WTC11 (cell line): ENCODE results near the gene CPT1C. TPM values are rescaled to one million over a fixed set of nuclear protein-coding genes. Genes with fewer than 3 reads are reported as not detected.

Experiments used
- ATAC-seq: fragments of 200-7000 bp; cut with Tn5 transposase; 2 replicates; pipeline ENCODE4 v1.10.0; 2021; ENCODE audit warnings: mild to moderate bottlenecking, moderate library complexity
- CTCF ChIA-PET: fragments of 300-600 bp; sonication (Branson Sonifier 250); formaldehyde crosslinking; loops from one replicate; lab custom pipeline; 2021; ENCODE audit warnings: antibody characterized with exemption; lab: Charles Lee
- POLR2A ChIA-PET: fragments of 350-600 bp; sonication (Branson Sonifier 250); formaldehyde crosslinking; loops from one replicate; lab custom pipeline; 2021; ENCODE audit warnings: antibody characterized with exemption; lab: Charles Lee
- DNase-seq: peaks from one replicate; pipeline ENCODE4 v3.0.0; 2021; ENCODE audit warnings: low spot score
- H3K27ac Mint-ChIP-seq: 2 replicates; pipeline ENCODE4 v1.8.0; 2021; ENCODE audit warnings: mixed read lengths
- H3K27me3 Mint-ChIP-seq: 2 replicates; pipeline ENCODE4 v1.8.0; 2021; ENCODE audit warnings: low read depth, mild to moderate bottlenecking, moderate library complexity, mixed read lengths
- H3K36me3 Mint-ChIP-seq: 2 replicates; pipeline ENCODE4 v1.8.0; 2021; ENCODE audit warnings: mixed read lengths
- H3K4me1 Mint-ChIP-seq: 2 replicates; pipeline ENCODE4 v1.8.0; 2022; ENCODE audit warnings: mixed read lengths
- H3K4me3 Mint-ChIP-seq: 2 replicates; pipeline ENCODE4 v1.8.0; 2021; ENCODE audit warnings: mild to moderate bottlenecking, moderate library complexity, mixed read lengths
- H3K9me3 Mint-ChIP-seq: 2 replicates; pipeline ENCODE4 v1.8.0; 2021; ENCODE audit warnings: mixed read lengths
- ESRRA ChIP-seq: sonication (generic); formaldehyde crosslinking; IDR thresholded peaks from 2 replicates; pipeline ENCODE4 v1.8.1; 2022; ENCODE audit warnings: mild to moderate bottlenecking, missing genetic modification reagents, borderline replicate concordance
- FOXP1 ChIP-seq: sonication (generic); formaldehyde crosslinking; IDR thresholded peaks from 2 replicates; pipeline ENCODE4 v1.8.0; 2022; ENCODE audit warnings: missing genetic modification reagents, mild to moderate bottlenecking, moderate library complexity, borderline replicate concordance
- IRF2 ChIP-seq: sonication (generic); formaldehyde crosslinking; IDR thresholded peaks from 2 replicates; pipeline ENCODE4 v1.8.0; 2022; ENCODE audit warnings: low read depth, missing genetic modification reagents, borderline replicate concordance
- JUN ChIP-seq: sonication (generic); formaldehyde crosslinking; IDR thresholded peaks from 2 replicates; pipeline ENCODE4 v1.8.0; 2023; ENCODE audit warnings: mild to moderate bottlenecking, missing genetic modification reagents
- NFYB ChIP-seq: sonication (generic); formaldehyde crosslinking; conservative IDR thresholded peaks from 2 replicates; pipeline ENCODE4 v1.8.0; 2022; ENCODE audit warnings: low read depth, missing genetic modification reagents
- OVOL2 ChIP-seq: fragments of 250-450 bp; sonication (Bioruptor Pico); IDR thresholded peaks from 2 replicates; pipeline ENCODE4 v1.9.0; 2021; ENCODE audit warnings: mild to moderate bottlenecking, borderline replicate concordance
- RORB ChIP-seq: fragments of 250-450 bp; sonication (Bioruptor Pico); IDR thresholded peaks from 2 replicates; pipeline ENCODE4 v1.9.0; 2021; ENCODE audit warnings: mild to moderate bottlenecking
- SMAD4 ChIP-seq: sonication (generic); formaldehyde crosslinking; IDR thresholded peaks from 2 replicates; pipeline ENCODE4 v1.8.0; 2022; ENCODE audit warnings: mild to moderate bottlenecking, missing genetic modification reagents
- SOX15 ChIP-seq: fragments of 250-450 bp; sonication (Bioruptor Pico); IDR thresholded peaks from 2 replicates; pipeline ENCODE4 v1.9.0; 2021; ENCODE audit warnings: mild to moderate bottlenecking
- ZNF423 ChIP-seq: fragments of 250-450 bp; sonication (Bioruptor Pico); IDR thresholded peaks from 2 replicates; pipeline ENCODE4 v2.1.2; 2022; ENCODE audit warnings: mild to moderate bottlenecking, moderate library complexity
- total RNA-seq: library from RNA; stranded (reverse); gene quantifications from 3 replicates; pipeline ENCODE4 v1.2.3, GENCODE V29; 2021
- TF ChIP-seq, protein P1 (sequence below): fragments of 250-450 bp; sonication (Bioruptor Pico); conservative IDR thresholded peaks from 2 replicates; pipeline ENCODE4 v1.9.0; 2021; ENCODE audit warnings: mild to moderate bottlenecking
- TF ChIP-seq, protein P2 (sequence below): fragments of 250-450 bp; sonication (Bioruptor Pico); IDR thresholded peaks from 2 replicates; pipeline ENCODE4 v1.9.0; 2021; ENCODE audit warnings: mild to moderate bottlenecking
- TF ChIP-seq, protein P3 (sequence below): sonication (generic); formaldehyde crosslinking; IDR thresholded peaks from 2 replicates; pipeline ENCODE4 v1.8.0; 2022; ENCODE audit warnings: mild to moderate bottlenecking, missing genetic modification reagents
- TF ChIP-seq, protein P4 (sequence below): fragments of 250-450 bp; sonication (Bioruptor Pico); IDR thresholded peaks from 2 replicates; pipeline ENCODE4 v2.1.2; 2022; ENCODE audit warnings: mild to moderate bottlenecking, moderate library complexity
- TF ChIP-seq, protein P5 (sequence below): sonication (generic); formaldehyde crosslinking; IDR thresholded peaks from 2 replicates; pipeline ENCODE4 v1.8.1; 2023; ENCODE audit warnings: mild to moderate bottlenecking, missing genetic modification reagents, moderate library complexity
- TF ChIP-seq, protein P6 (sequence below): sonication (generic); formaldehyde crosslinking; conservative IDR thresholded peaks from 2 replicates; pipeline ENCODE4 v1.8.1; 2023; ENCODE audit warnings: mild to moderate bottlenecking, low read depth, missing genetic modification reagents, moderate library complexity
- TF ChIP-seq, protein P7 (sequence below): sonication (generic); formaldehyde crosslinking; IDR thresholded peaks from 2 replicates; pipeline ENCODE4 v1.8.0; 2022; ENCODE audit warnings: mild to moderate bottlenecking, missing genetic modification reagents
- TF ChIP-seq, protein P8 (sequence below): sonication (generic); formaldehyde crosslinking; IDR thresholded peaks from 2 replicates; pipeline ENCODE4 v1.8.1; 2023; ENCODE audit warnings: mild to moderate bottlenecking, missing genetic modification reagents, borderline replicate concordance
- TF ChIP-seq, protein P9 (sequence below): fragments of 250-450 bp; sonication (Bioruptor Pico); IDR thresholded peaks from 2 replicates; pipeline ENCODE4 v1.9.0; 2021; ENCODE audit warnings: mild to moderate bottlenecking

The CPT1C gene
- total RNA-seq, 1 experiment from 2014 or later, result 74.6 TPM

DNA sequence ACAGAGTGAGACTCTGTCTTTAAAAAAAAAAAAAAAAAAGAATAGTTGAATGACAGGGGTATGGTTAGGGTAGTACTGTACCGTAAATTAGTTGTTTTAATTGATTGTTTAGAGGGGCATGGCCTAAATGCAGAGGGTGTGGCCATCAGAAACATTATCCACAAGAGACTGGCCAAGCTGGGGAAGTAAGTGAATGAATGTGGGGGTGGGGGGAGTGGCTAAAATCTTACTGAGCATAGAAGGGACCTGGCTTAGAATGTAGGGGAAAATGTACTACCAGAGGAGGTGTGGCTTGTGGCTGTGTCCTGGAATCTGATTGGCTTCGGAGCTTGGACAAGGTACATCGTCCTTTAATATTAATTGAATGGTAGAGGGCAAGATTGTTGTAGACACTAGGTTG is 21.4 kb upstream of the CPT1C start (continued):
- TF ChIP-seq, protein P1, sequence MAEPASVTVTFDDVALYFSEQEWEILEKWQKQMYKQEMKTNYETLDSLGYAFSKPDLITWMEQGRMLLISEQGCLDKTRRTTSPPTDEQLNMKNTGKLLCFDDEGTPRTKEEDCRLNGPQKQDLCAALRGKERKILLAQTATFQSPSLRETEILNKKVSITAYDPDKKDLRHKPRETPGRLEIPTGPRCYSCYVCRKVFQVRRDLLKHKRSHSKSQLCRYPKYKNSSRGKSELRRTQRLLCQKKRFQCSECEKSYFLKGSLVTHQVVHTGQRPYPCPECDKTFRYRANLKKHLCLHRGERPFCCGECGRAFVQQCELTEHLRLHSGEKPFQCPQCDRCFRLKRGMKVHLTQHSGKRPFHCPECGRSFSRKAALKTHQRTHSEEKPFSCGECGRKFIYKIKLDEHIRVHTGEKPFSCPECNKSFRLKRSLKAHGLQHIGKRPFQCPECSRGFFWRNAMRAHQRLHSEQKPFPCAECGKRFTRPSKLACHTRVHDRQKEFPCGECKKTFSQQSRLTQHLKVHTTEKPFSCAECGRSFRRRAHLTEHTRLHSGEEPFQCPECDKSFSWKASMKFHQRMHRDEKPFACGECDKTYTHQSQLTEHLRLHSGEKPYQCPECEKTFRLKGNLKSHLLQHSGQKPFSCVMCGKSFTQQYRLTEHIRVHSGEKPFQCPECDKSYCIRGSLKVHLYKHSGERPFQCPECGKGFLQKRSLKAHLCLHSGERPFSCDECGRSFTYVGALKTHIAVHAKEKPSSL (CRISPR knock-in tag), result no peak

DNA sequence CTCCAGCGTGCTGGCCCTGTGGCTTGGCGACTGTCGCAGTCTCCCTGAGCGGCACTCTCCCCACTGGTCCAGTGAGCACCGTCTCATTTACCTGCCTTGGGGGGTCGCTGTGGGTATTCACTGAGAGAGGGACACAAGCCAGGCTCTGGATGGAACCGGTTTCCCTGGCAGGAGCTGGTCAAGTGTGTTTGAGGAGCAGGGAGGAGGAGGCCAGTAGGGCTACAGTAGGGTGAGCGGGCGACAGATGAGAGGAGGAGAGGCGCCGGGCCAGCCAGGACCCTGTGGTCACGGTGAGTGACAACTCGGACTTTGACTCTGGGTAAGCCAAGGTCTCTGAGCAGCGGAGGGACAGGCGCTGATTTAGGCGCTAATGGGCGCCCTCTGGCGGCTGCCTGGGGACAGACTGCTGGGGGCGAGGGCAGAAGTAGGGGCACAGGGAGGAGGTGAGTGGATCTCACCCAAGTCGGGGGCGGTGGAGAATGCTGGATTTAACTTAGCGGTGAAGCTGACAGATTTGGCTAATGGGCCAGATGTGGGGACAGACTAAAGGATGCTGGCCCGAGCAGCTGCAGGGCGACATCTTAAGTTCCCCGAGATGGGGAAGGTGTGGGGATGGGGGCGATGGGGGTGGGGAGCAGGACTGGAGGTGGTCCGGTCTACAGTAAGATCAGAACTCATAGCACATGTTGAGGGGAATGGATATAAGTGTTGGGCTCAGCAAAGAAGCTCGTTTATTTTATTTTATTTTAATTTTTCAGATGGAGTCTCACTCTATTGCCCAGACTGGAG is 18.6 kb upstream of the CPT1C start:
- CTCF ChIA-PET, result interaction anchor here (0.6 to 10.7 kb wide), 17 partner anchors 7 to 1521 kb away, joined by 3 to 108 read pairs (median 4); partner anchors contain the start of genes AP2A1, BCL2L12, IRF3 and PRR12
- Mint-ChIP-seq H3K27ac (peak overlapping the region; percentile 96), H3K4me1 (peaks cover 9% of the 10 kb centered on the region), H3K36me3 (peaks cover 26% of the 10 kb centered on the region), H3K9me3 (no peaks in the 10 kb centered on the region), H3K4me3 (peak overlapping the region; percentile 54), H3K27me3 (no peaks in the 10 kb centered on the region)
- DNase-seq, result peak; percentile 94
- POLR2A ChIA-PET, result interaction anchor here (0.6 kb wide), 1 partner anchor 60 kb away, joined by 6 read pairs; no protein-coding TSS in a partner anchor
- peak; percentile 20 for ATAC-seq
- TF ChIP-seq, protein P2, sequence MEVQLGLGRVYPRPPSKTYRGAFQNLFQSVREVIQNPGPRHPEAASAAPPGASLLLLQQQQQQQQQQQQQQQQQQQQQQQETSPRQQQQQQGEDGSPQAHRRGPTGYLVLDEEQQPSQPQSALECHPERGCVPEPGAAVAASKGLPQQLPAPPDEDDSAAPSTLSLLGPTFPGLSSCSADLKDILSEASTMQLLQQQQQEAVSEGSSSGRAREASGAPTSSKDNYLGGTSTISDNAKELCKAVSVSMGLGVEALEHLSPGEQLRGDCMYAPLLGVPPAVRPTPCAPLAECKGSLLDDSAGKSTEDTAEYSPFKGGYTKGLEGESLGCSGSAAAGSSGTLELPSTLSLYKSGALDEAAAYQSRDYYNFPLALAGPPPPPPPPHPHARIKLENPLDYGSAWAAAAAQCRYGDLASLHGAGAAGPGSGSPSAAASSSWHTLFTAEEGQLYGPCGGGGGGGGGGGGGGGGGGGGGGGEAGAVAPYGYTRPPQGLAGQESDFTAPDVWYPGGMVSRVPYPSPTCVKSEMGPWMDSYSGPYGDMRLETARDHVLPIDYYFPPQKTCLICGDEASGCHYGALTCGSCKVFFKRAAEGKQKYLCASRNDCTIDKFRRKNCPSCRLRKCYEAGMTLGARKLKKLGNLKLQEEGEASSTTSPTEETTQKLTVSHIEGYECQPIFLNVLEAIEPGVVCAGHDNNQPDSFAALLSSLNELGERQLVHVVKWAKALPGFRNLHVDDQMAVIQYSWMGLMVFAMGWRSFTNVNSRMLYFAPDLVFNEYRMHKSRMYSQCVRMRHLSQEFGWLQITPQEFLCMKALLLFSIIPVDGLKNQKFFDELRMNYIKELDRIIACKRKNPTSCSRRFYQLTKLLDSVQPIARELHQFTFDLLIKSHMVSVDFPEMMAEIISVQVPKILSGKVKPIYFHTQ (CRISPR knock-in tag), result no peak
- TF ChIP-seq, protein P3, sequence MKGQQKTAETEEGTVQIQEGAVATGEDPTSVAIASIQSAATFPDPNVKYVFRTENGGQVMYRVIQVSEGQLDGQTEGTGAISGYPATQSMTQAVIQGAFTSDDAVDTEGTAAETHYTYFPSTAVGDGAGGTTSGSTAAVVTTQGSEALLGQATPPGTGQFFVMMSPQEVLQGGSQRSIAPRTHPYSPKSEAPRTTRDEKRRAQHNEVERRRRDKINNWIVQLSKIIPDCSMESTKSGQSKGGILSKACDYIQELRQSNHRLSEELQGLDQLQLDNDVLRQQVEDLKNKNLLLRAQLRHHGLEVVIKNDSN (CRISPR knock-in tag), result no peak
- no peak for TF ChIP-seq IRF2 (CRISPR knock-in tag)
- TF ChIP-seq OVOL2 (CRISPR knock-in tag), result no peak
- TF ChIP-seq, protein P4, sequence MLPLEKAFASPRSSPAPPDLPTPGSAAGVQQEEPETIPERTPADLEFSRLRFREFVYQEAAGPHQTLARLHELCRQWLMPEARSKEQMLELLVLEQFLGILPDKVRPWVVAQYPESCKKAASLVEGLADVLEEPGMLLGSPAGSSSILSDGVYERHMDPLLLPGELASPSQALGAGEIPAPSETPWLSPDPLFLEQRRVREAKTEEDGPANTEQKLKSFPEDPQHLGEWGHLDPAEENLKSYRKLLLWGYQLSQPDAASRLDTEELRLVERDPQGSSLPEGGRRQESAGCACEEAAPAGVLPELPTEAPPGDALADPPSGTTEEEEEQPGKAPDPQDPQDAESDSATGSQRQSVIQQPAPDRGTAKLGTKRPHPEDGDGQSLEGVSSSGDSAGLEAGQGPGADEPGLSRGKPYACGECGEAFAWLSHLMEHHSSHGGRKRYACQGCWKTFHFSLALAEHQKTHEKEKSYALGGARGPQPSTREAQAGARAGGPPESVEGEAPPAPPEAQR (CRISPR knock-in tag), result no peak
- TF ChIP-seq, protein P5, sequence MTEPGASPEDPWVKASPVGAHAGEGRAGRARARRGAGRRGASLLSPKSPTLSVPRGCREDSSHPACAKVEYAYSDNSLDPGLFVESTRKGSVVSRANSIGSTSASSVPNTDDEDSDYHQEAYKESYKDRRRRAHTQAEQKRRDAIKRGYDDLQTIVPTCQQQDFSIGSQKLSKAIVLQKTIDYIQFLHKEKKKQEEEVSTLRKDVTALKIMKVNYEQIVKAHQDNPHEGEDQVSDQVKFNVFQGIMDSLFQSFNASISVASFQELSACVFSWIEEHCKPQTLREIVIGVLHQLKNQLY, result no peak
- TF ChIP-seq NFYB (CRISPR knock-in tag), result no peak
- TF ChIP-seq, protein P6, sequence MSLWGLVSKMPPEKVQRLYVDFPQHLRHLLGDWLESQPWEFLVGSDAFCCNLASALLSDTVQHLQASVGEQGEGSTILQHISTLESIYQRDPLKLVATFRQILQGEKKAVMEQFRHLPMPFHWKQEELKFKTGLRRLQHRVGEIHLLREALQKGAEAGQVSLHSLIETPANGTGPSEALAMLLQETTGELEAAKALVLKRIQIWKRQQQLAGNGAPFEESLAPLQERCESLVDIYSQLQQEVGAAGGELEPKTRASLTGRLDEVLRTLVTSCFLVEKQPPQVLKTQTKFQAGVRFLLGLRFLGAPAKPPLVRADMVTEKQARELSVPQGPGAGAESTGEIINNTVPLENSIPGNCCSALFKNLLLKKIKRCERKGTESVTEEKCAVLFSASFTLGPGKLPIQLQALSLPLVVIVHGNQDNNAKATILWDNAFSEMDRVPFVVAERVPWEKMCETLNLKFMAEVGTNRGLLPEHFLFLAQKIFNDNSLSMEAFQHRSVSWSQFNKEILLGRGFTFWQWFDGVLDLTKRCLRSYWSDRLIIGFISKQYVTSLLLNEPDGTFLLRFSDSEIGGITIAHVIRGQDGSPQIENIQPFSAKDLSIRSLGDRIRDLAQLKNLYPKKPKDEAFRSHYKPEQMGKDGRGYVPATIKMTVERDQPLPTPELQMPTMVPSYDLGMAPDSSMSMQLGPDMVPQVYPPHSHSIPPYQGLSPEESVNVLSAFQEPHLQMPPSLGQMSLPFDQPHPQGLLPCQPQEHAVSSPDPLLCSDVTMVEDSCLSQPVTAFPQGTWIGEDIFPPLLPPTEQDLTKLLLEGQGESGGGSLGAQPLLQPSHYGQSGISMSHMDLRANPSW (CRISPR knock-in tag), result no peak
- no peak for TF ChIP-seq SMAD4 (CRISPR knock-in tag)
- TF ChIP-seq ESRRA (CRISPR knock-in tag), result no peak
- TF ChIP-seq, protein P7, sequence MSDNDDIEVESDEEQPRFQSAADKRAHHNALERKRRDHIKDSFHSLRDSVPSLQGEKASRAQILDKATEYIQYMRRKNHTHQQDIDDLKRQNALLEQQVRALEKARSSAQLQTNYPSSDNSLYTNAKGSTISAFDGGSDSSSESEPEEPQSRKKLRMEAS, result peak; percentile 50; the same call in 1 of the 2 replicates
- TF ChIP-seq FOXP1 (CRISPR knock-in tag), result peak; percentile 78
- TF ChIP-seq, protein P8, sequence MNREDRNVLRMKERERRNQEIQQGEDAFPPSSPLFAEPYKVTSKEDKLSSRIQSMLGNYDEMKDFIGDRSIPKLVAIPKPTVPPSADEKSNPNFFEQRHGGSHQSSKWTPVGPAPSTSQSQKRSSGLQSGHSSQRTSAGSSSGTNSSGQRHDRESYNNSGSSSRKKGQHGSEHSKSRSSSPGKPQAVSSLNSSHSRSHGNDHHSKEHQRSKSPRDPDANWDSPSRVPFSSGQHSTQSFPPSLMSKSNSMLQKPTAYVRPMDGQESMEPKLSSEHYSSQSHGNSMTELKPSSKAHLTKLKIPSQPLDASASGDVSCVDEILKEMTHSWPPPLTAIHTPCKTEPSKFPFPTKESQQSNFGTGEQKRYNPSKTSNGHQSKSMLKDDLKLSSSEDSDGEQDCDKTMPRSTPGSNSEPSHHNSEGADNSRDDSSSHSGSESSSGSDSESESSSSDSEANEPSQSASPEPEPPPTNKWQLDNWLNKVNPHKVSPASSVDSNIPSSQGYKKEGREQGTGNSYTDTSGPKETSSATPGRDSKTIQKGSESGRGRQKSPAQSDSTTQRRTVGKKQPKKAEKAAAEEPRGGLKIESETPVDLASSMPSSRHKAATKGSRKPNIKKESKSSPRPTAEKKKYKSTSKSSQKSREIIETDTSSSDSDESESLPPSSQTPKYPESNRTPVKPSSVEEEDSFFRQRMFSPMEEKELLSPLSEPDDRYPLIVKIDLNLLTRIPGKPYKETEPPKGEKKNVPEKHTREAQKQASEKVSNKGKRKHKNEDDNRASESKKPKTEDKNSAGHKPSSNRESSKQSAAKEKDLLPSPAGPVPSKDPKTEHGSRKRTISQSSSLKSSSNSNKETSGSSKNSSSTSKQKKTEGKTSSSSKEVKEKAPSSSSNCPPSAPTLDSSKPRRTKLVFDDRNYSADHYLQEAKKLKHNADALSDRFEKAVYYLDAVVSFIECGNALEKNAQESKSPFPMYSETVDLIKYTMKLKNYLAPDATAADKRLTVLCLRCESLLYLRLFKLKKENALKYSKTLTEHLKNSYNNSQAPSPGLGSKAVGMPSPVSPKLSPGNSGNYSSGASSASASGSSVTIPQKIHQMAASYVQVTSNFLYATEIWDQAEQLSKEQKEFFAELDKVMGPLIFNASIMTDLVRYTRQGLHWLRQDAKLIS (CRISPR knock-in tag), result no peak
- TF ChIP-seq ZNF423 (CRISPR knock-in tag), result no peak
- no peak for TF ChIP-seq JUN
- TF ChIP-seq RORB (CRISPR knock-in tag), result no peak
- TF ChIP-seq, protein P9, sequence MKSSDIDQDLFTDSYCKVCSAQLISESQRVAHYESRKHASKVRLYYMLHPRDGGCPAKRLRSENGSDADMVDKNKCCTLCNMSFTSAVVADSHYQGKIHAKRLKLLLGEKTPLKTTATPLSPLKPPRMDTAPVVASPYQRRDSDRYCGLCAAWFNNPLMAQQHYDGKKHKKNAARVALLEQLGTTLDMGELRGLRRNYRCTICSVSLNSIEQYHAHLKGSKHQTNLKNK (CRISPR knock-in tag), result no peak
- TF ChIP-seq SOX15 (CRISPR knock-in tag), result no peak
